ENCODE results near the gene SERPINE1.
A peak's percentile ranks its signal among the peaks of the same experiment; 100 is the strongest.

Gene SERPINE1

DNA sequence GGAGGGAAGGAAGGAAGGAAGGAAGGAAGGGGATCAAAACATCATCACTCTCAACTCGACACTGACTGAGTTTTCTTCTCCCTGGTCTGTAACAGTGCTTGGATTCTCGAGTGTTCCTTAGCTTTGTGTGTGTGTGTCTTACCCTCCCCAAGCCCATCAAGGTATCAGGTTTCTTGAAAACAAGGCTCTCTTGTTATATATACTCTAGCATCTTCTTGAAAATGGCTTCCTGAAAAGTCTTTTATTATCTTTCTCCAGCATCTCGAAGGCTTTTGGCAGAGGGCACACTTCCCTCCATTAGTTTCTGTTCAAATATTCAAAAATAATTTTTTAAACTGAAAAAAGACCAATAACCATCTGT is 13.4 kb downstream of the SERPINE1 start:
- Histone ChIP-seq H3K9ac (ENCODE audit: low read depth, low read length) (no peak overlapping the region), H2AFZ (ENCODE audit: low read depth, low read length) (no peak overlapping the region), H3K9me3 (ENCODE audit: insufficient read depth, low read length, severe bottlenecking) (no peaks in the 10 kb centered on the region), H3K79me2 (ENCODE audit: insufficient read depth, low read length) (no peaks in the 10 kb centered on the region), H3K27ac (ENCODE audit: low read length) (no peak overlapping the region), H3K4me1 (ENCODE audit: insufficient read depth, low read length) (peaks cover 14% of the 10 kb centered on the region), H3K27me3 (ENCODE audit: insufficient read depth, low read length, poor library complexity) (no peaks in the 10 kb centered on the region), H3K4me2 (ENCODE audit: insufficient read depth, low read length) (no peak overlapping the region), H3K36me3 (ENCODE audit: insufficient read depth, low read length) (no peaks in the 10 kb centered on the region), H3K4me3 (ENCODE audit: low read depth in 1 of 2, low read length in 2 of 2) (no peak overlapping the region), H4K20me1 (ENCODE audit: insufficient read depth, low read length) (no peaks in the 10 kb centered on the region)
- TF ChIP-seq EZH2 (IDR thresholded peaks at IDR 0.05; ENCODE audit: borderline replicate concordance, low read depth, low read length, severe bottlenecking): no peak
- TF ChIP-seq, protein P1, sequence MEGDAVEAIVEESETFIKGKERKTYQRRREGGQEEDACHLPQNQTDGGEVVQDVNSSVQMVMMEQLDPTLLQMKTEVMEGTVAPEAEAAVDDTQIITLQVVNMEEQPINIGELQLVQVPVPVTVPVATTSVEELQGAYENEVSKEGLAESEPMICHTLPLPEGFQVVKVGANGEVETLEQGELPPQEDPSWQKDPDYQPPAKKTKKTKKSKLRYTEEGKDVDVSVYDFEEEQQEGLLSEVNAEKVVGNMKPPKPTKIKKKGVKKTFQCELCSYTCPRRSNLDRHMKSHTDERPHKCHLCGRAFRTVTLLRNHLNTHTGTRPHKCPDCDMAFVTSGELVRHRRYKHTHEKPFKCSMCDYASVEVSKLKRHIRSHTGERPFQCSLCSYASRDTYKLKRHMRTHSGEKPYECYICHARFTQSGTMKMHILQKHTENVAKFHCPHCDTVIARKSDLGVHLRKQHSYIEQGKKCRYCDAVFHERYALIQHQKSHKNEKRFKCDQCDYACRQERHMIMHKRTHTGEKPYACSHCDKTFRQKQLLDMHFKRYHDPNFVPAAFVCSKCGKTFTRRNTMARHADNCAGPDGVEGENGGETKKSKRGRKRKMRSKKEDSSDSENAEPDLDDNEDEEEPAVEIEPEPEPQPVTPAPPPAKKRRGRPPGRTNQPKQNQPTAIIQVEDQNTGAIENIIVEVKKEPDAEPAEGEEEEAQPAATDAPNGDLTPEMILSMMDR (IDR thresholded peaks at IDR 0.05; ENCODE audit: borderline replicate concordance, extremely low read depth, low read length, poor library complexity, severe bottlenecking): no peak
- ATAC-seq (ENCODE audit: insufficient read depth, low read depth): no peak
- DNase-seq: no peak

DNA sequence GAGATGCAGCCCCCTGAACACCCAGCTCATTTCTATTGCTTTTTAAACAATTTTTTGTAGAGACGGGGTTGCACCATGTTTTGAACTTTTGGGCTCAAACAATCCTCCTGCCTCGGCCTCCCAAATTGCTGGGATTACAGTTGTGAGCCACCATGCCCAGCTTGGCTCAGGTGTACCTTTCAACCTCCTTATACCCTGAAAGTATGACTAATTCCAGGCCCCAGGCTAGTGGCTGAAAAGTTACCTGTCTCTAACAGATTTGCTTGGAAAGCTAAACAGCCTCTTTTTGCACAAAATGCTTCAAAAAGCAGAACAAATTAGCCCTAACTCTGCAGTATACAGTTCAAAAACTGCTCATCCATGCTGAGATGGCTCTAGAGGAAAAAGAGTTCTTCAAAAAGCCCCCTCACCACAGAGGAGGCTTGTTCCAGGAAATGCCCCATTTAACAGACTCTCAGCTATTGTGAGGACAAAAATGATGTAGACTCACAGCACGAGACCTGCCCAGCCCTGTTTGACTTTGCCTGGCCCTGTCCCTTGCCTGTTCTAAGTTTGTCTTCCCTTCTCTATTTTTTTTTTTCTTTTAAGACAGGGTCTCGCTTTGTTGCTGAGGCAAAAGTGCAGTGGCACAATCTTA is 14.0 kb downstream of the SERPINE1 start:
- no peak overlapping the region for H3K4me2 ChIP-seq (ENCODE audit: insufficient read depth, low read length)
- H3K79me2 ChIP-seq (ENCODE audit: insufficient read depth, low read length): no peaks in the 10 kb centered on the region
- H3K27me3 ChIP-seq (ENCODE audit: insufficient read depth, low read length, poor library complexity): peaks cover 1% of the 10 kb centered on the region
- H3K27ac ChIP-seq (ENCODE audit: low read length): no peak overlapping the region
- peaks cover 14% of the 10 kb centered on the region for H3K4me1 ChIP-seq (ENCODE audit: insufficient read depth, low read length)
- no peak for TF ChIP-seq EZH2 (IDR thresholded peaks at IDR 0.05; ENCODE audit: borderline replicate concordance, low read depth, low read length, severe bottlenecking)
- TF ChIP-seq, protein P1 (IDR thresholded peaks at IDR 0.05; ENCODE audit: borderline replicate concordance, extremely low read depth, low read length, poor library complexity, severe bottlenecking): no peak
- no peaks in the 10 kb centered on the region for H3K9me3 ChIP-seq (ENCODE audit: insufficient read depth, low read length, severe bottlenecking)
- DNase-seq (peak; percentile 42), ATAC-seq (ENCODE audit: insufficient read depth, low read depth) (peak; percentile 63)
- H2AFZ ChIP-seq (ENCODE audit: low read depth, low read length): no peak overlapping the region
- no peaks in the 10 kb centered on the region for H4K20me1 ChIP-seq (ENCODE audit: insufficient read depth, low read length)
- H3K36me3 ChIP-seq (ENCODE audit: insufficient read depth, low read length): no peaks in the 10 kb centered on the region
- H3K9ac ChIP-seq (ENCODE audit: low read depth, low read length): no peak overlapping the region
- no peak overlapping the region for H3K4me3 ChIP-seq (ENCODE audit: low read depth in 1 of 2, low read length in 2 of 2)

DNA sequence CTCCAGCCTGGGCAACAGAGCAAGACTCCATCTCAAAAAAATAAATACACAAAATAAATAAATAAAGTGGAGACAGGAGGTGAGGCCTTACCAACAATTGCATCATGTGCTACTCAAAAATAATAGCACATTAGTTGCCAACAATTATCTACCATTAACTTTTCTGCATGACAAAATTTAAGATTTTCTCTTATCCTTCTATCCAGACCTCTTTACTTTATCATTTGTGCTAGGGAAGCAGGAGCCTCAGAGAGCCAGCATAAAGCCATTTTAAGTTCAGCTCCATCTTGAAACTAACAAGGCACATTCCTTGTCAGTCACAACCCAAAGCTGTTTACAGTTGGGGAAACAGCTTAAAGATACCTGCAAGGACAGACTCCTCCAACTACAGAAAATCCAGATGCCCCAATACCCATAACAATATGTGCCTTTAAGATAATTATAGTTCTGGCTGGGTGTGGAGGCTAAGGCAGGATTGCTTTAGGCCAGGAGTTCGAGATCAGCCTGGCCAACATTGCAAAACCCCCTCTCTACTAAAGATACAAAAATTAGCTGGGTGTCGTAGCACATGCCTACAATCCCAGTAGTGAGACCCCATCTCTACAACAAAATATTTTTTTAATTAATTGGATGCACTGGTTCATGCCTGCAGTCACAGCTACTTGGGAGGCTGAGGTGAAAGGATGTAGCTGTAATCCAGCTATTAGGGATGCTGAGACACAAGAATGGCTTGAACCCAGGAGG is 25.2 kb downstream of the SERPINE1 start:
- Histone ChIP-seq H3K9ac (ENCODE audit: low read depth, low read length) (no peak overlapping the region), H3K27ac (ENCODE audit: low read length) (no peak overlapping the region), H3K36me3 (ENCODE audit: insufficient read depth, low read length) (peaks cover 6% of the 10 kb centered on the region; the same call in 1 of the 2 replicates), H4K20me1 (ENCODE audit: insufficient read depth, low read length) (no peaks in the 10 kb centered on the region), H3K4me2 (ENCODE audit: insufficient read depth, low read length) (no peak overlapping the region), H3K4me1 (ENCODE audit: insufficient read depth, low read length) (peaks cover 17% of the 10 kb centered on the region), H3K79me2 (ENCODE audit: insufficient read depth, low read length) (peaks cover 14% of the 10 kb centered on the region), H3K9me3 (ENCODE audit: insufficient read depth, low read length, severe bottlenecking) (no peaks in the 10 kb centered on the region), H3K27me3 (ENCODE audit: insufficient read depth, low read length, poor library complexity) (no peaks in the 10 kb centered on the region), H3K4me3 (ENCODE audit: low read depth in 1 of 2, low read length in 2 of 2) (no peak overlapping the region), H2AFZ (ENCODE audit: low read depth, low read length) (no peak overlapping the region)
- TF ChIP-seq, protein P1 (IDR thresholded peaks at IDR 0.05; ENCODE audit: borderline replicate concordance, extremely low read depth, low read length, poor library complexity, severe bottlenecking): no peak
- no peak for TF ChIP-seq EZH2 (IDR thresholded peaks at IDR 0.05; ENCODE audit: borderline replicate concordance, low read depth, low read length, severe bottlenecking)
- DNase-seq (no peak), ATAC-seq (ENCODE audit: insufficient read depth, low read depth) (no peak)
